IPS-15b (cell line): ENCODE results near the gene WNK2.
A peak's percentile ranks its signal among the peaks of the same experiment; 100 is the strongest.
"Not testable (repeated sequence)": the region's sequence is repeated elsewhere in the genome, so short reads cannot be mapped to it uniquely, and the experiment has no call there.

Experiments used
- H3K27me3 ChIP-seq: one replicate; pipeline ENCODE4 v1.6.1; 2013; ENCODE audit warnings: low read length; ENCODE audit not compliant: control insufficient read depth, insufficient read depth
- H3K36me3 ChIP-seq: one replicate; pipeline ENCODE4 v1.6.1; 2013; ENCODE audit warnings: low read length; ENCODE audit not compliant: control insufficient read depth, insufficient read depth
- H3K4me1 ChIP-seq: one replicate; pipeline ENCODE4 v1.6.1; 2013; ENCODE audit warnings: mild to moderate bottlenecking, low read length; ENCODE audit not compliant: control insufficient read depth, insufficient read depth
- H3K4me3 ChIP-seq: one replicate; pipeline ENCODE4 v1.5.1; 2013; ENCODE audit warnings: low read depth, low read length
- H3K9ac ChIP-seq: one replicate; pipeline ENCODE4 v1.6.1; 2013; ENCODE audit warnings: low read depth, mild to moderate bottlenecking, low read length
- H3K9me3 ChIP-seq: one replicate; pipeline ENCODE4 v1.6.1; 2013; ENCODE audit warnings: mild to moderate bottlenecking, low read length; ENCODE audit not compliant: control insufficient read depth, insufficient read depth

WNK2 gene

GRCh38 chr9:93364734-93365426, 180.9 kb downstream of the WNK2 start:
- Histone ChIP-seq H3K9me3 (peaks cover 4% of the 10 kb centered on the region), H3K36me3 (no peaks in the 10 kb centered on the region), H3K9ac (no peak overlapping the region), H3K27me3 (peaks cover 15% of the 10 kb centered on the region), H3K4me1 (no peaks in the 10 kb centered on the region), H3K4me3 (no peak overlapping the region)

- Histone ChIP-seq H3K4me3 (peak overlapping the region; percentile 23), H3K9me3 (peaks cover 4% of the 10 kb centered on the region), H3K9ac (no peak overlapping the region), H3K36me3 (no peaks in the 10 kb centered on the region), H3K4me1 (no peaks in the 10 kb centered on the region), H3K27me3 (peaks cover 22% of the 10 kb centered on the region)
These were observed 181.6 kb downstream of the WNK2 start for GRCh38 chr9:93365427-93366118.

GRCh38 chr9:93366119-93366447, 182.1 kb downstream of the WNK2 start:
- Histone ChIP-seq H3K9me3 (peaks cover 4% of the 10 kb centered on the region), H3K36me3 (no peaks in the 10 kb centered on the region), H3K4me3 (peak overlapping the region; percentile 23), H3K27me3 (peaks cover 27% of the 10 kb centered on the region), H3K9ac (peak overlapping the region; percentile 62), H3K4me1 (no peaks in the 10 kb centered on the region)

GRCh38 chr9:93366486-93366885, 182.5 kb downstream of the WNK2 start:
- not testable (repeated sequence) for H3K4me1 ChIP-seq, H3K9me3 ChIP-seq, H3K36me3 ChIP-seq
- peak overlapping the region; percentile 23 for H3K4me3 ChIP-seq
- H3K9ac ChIP-seq = peak overlapping the region; percentile 62
- peaks cover 30% of the 10 kb centered on the region for H3K27me3 ChIP-seq

GRCh38 chr9:93368437-93368836, 184.5 kb downstream of the WNK2 start:
- H3K4me3 ChIP-seq = no peak overlapping the region
- H3K4me1 ChIP-seq = no peaks in the 10 kb centered on the region
- H3K9ac ChIP-seq = no peak overlapping the region
- H3K36me3 ChIP-seq = no peaks in the 10 kb centered on the region
- no peaks in the 10 kb centered on the region for H3K9me3 ChIP-seq
- H3K27me3 ChIP-seq = peaks cover 37% of the 10 kb centered on the region

GRCh38 chr9:93369686-93370085, 185.7 kb downstream of the WNK2 start:
- no peaks in the 10 kb centered on the region for H3K9me3 ChIP-seq
- peaks cover 37% of the 10 kb centered on the region for H3K27me3 ChIP-seq
- no peak overlapping the region for H3K4me3 ChIP-seq
- no peaks in the 10 kb centered on the region for H3K4me1 ChIP-seq
- no peaks in the 10 kb centered on the region for H3K36me3 ChIP-seq
- no peak overlapping the region for H3K9ac ChIP-seq
